Measurements from ENCODE around the gene PF4V1. TPM values are rescaled to one million over a fixed set of nuclear protein-coding genes. Genes with fewer than 3 reads are reported as not detected.

PF4V1 gene
- total RNA-seq, 1 donor, result not detected

GRCh38 chr4:73860917-73861316 is 7.8 kb downstream of the PF4V1 start:
- no peak overlapping the region for H3K4me3 ChIP-seq (ENCODE audit: insufficient read depth, low read length)
- H3K27me3 ChIP-seq (ENCODE audit: insufficient read depth, low read length), result no peaks in the 10 kb centered on the region

GRCh38 chr4:73862322-73862721 is 9.2 kb downstream of the PF4V1 start:
- no peak overlapping the region for H2AFZ ChIP-seq (ENCODE audit: low read length)
- H3K4me2 ChIP-seq (ENCODE audit: insufficient read depth, low read length), result no peak overlapping the region
- no peak overlapping the region for H3K4me3 ChIP-seq (ENCODE audit: insufficient read depth, low read length)
- no peaks in the 10 kb centered on the region for H3K27me3 ChIP-seq (ENCODE audit: insufficient read depth, low read length)
- no peaks in the 10 kb centered on the region for H3K9me3 ChIP-seq (ENCODE audit: low read depth, low read length)
- H3K4me1 ChIP-seq (ENCODE audit: insufficient read depth, low read length), result peaks cover 18% of the 10 kb centered on the region
- no peak for TF ChIP-seq CTCF (IDR thresholded peaks at IDR 0.05; ENCODE audit: extremely low read depth, low read depth, low read length)
- no peaks in the 10 kb centered on the region for H4K20me1 ChIP-seq (ENCODE audit: insufficient read depth, low read length)
- no peaks in the 10 kb centered on the region for H3K79me2 ChIP-seq (ENCODE audit: insufficient read depth, low read length)
- DNase-seq (ENCODE audit: insufficient read length, low spot score, missing footprints), result no peak
- H3K36me3 ChIP-seq (ENCODE audit: insufficient read depth, low read length), result no peaks in the 10 kb centered on the region
- no peak overlapping the region for H3K27ac ChIP-seq (ENCODE audit: low read depth, low read length)

More at GRCh38 chr4:73860917-73861316, 7.8 kb downstream of the PF4V1 start:
- no peaks in the 10 kb centered on the region for H3K79me2 ChIP-seq (ENCODE audit: insufficient read depth, low read length)
- H3K27ac ChIP-seq (ENCODE audit: low read depth, low read length), result no peak overlapping the region
- no peak for DNase-seq (ENCODE audit: insufficient read length, low spot score, missing footprints)
- H4K20me1 ChIP-seq (ENCODE audit: insufficient read depth, low read length), result no peaks in the 10 kb centered on the region
- no peak overlapping the region for H2AFZ ChIP-seq (ENCODE audit: low read length)
- no peak for TF ChIP-seq CTCF (IDR thresholded peaks at IDR 0.05; ENCODE audit: extremely low read depth, low read depth, low read length)
- no peaks in the 10 kb centered on the region for H3K9me3 ChIP-seq (ENCODE audit: low read depth, low read length)
- no peaks in the 10 kb centered on the region for H3K36me3 ChIP-seq (ENCODE audit: insufficient read depth, low read length)
- peaks cover 29% of the 10 kb centered on the region for H3K4me1 ChIP-seq (ENCODE audit: insufficient read depth, low read length)
- no peak overlapping the region for H3K4me2 ChIP-seq (ENCODE audit: insufficient read depth, low read length)

GRCh38 chr4:73864365-73864764 is 11.3 kb downstream of the PF4V1 start:
- Histone ChIP-seq H2AFZ (ENCODE audit: low read length) (no peak overlapping the region), H3K4me1 (ENCODE audit: insufficient read depth, low read length) (peaks cover 19% of the 10 kb centered on the region), H4K20me1 (ENCODE audit: insufficient read depth, low read length) (no peaks in the 10 kb centered on the region), H3K9me3 (ENCODE audit: low read depth, low read length) (no peaks in the 10 kb centered on the region), H3K27me3 (ENCODE audit: insufficient read depth, low read length) (no peaks in the 10 kb centered on the region), H3K4me3 (ENCODE audit: insufficient read depth, low read length) (no peak overlapping the region), H3K27ac (ENCODE audit: low read depth, low read length) (no peak overlapping the region), H3K36me3 (ENCODE audit: insufficient read depth, low read length) (no peaks in the 10 kb centered on the region), H3K4me2 (ENCODE audit: insufficient read depth, low read length) (no peak overlapping the region), H3K79me2 (ENCODE audit: insufficient read depth, low read length) (no peaks in the 10 kb centered on the region)
- DNase-seq (ENCODE audit: insufficient read length, low spot score, missing footprints), result no peak
- TF ChIP-seq CTCF (IDR thresholded peaks at IDR 0.05; ENCODE audit: extremely low read depth, low read depth, low read length), result peak; percentile 39

- Histone ChIP-seq H3K4me2 (ENCODE audit: insufficient read depth, low read length) (no peak overlapping the region), H2AFZ (ENCODE audit: low read length) (no peak overlapping the region), H3K27me3 (ENCODE audit: insufficient read depth, low read length) (no peaks in the 10 kb centered on the region), H3K79me2 (ENCODE audit: insufficient read depth, low read length) (no peaks in the 10 kb centered on the region), H3K36me3 (ENCODE audit: insufficient read depth, low read length) (no peaks in the 10 kb centered on the region), H4K20me1 (ENCODE audit: insufficient read depth, low read length) (no peaks in the 10 kb centered on the region), H3K4me3 (ENCODE audit: insufficient read depth, low read length) (no peak overlapping the region), H3K4me1 (ENCODE audit: insufficient read depth, low read length) (peaks cover 19% of the 10 kb centered on the region), H3K9me3 (ENCODE audit: low read depth, low read length) (no peaks in the 10 kb centered on the region), H3K27ac (ENCODE audit: low read depth, low read length) (no peak overlapping the region)
- no peak for DNase-seq (ENCODE audit: insufficient read length, low spot score, missing footprints)
- TF ChIP-seq CTCF (IDR thresholded peaks at IDR 0.05; ENCODE audit: extremely low read depth, low read depth, low read length), result no peak
These were observed 11.9 kb downstream of the PF4V1 start for GRCh38 chr4:73864961-73865360.

All from osteoblast (primary cell).